Stimulated activated CD8-positive, alpha-beta memory T cell treated with anti-CD3 and anti-CD28 coated beads, Interleukin-15, amount 100 ng/mL, for 4 hours (primary cell): ENCODE measurements around the gene MCTP1.

Experiments used
- DNase-seq, 2 donors: peaks; one replicate each; pipeline ENCODE4 v3.0.0-alpha.2; 2020; ENCODE audit warnings: low read depth in 2 of 2

Gene MCTP1

DNA sequence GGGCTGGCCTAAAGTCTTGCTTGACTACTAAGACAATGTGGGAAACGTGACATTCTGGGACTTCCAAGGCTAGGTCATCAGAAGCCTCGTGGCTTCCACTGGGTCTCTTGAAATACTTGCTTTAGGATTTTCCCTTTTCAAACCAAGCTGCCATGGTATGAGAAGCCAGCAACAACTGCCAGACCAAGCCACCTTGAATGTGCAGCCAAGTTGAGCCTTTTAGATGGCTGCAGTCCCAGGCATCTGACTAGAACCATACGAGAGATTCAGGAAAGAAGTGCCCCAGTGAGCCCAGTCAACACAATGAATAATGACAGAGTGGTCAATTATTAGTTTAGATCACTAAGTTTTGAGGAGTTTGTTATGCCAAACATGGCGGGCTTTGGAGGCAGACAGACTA lies 523.1 kb downstream of the MCTP1 start:
- DNase-seq: no peak

DNA sequence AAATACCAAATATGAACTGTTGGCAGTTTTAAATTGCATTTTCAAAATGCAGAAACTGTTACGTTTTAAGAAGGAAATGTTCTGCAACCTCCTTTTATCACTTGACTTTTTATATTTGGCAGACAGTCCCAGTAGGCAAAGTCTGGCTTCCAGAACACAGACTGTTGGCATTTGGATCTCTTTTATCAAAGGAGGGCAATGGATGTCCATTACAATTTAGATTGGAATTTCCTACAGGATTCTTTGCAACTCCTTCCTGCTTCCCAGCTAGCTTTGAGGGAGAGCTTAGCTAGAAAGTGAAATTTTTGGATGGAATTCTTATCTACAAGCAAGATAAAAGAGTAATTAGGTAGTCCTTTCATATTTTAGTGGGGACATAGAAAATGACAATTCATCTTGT lies 523.8 kb downstream of the MCTP1 start:
- DNase-seq: no peak

- DNase-seq: no peak
These were observed 524.9 kb downstream of the MCTP1 start for GRCh38 chr5:94759961-94760360.

GRCh38 chr5:94759022-94759421 lies 525.9 kb downstream of the MCTP1 start:
- no peak for DNase-seq

DNA sequence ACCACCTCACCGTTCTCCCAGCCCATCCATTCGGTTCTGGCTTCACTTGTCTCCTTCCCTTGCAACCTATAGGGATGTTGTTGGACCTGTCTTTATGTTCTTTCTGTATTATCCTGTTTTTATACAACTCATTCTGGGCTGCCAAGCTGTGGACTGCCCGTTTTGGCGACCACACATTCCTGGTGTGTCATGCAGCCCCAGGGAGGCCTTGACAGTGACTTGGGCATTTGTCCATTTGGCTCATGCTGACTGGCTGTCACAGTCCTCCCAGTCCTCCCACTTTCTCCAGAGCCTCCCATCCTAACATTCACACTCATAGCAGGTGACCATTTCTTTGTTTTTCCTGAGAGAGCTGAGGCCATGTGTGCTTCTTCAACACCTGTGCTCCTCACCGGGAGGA lies 530.1 kb downstream of the MCTP1 start:
- no peak for DNase-seq

DNA sequence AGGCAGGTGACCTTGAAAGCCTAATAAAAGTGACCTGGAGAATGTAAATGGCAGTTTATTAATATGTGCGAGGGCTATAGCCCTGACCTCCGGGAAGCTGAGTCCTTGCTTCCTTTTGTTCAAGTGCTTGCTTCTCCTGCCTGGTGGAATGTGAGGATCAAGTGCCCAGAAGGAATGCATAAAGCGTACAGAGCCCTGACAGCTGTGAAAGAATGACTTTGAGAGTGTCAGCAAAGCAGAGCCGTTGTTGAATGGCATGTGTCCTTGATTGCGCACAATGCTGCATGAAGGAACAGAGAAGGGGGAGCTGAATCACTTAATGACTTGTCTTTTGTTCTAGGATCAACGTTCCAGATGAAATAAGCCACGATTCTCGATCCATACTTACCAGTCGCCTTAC lies 533.4 kb downstream of the MCTP1 start:
- no peak for DNase-seq

DNA sequence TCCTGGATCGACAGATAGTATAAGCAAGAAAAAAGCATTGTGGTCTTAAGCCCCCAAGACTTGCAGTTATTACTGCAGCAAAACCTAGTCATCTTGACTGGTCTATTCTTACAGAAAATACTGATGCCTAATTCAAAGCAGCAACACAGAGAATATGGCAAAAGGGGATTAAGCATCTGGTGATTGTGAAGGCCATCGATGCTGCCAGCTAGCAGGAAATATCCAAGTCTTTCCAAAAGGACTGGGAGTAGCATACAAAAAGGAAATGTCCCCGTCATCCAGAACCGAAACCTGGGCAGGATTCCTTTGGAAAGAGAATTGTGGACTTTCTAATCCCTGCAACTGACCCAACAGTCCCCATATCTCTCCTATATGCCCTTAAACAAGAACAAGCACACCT lies 534.2 kb downstream of the MCTP1 start:
- DNase-seq: no peak

DNA sequence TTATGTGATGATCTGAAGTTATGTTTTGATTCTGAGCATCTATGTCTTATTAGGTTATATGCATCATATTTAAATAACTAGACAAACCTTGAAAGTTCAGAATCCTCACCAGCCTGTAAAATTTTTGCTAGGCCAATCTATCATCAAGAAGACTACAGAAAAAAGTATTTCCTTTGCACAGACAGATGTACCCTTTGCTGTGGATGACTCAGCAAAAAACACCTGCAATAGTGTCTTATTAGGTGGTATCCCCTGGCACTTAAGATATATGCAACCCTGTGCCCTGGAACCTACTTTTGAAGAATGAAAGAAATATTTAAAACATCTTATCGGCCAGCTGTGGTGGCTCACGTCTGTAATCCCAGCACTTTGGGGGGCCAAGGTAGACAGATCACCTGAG lies 535.9 kb downstream of the MCTP1 start:
- DNase-seq: no peak

- no peak for DNase-seq
These were observed 536.7 kb downstream of the MCTP1 start for GRCh38 chr5:94748212-94748611.

- no peak for DNase-seq
These were observed 537.5 kb downstream of the MCTP1 start for GRCh38 chr5:94747371-94747770.

DNA sequence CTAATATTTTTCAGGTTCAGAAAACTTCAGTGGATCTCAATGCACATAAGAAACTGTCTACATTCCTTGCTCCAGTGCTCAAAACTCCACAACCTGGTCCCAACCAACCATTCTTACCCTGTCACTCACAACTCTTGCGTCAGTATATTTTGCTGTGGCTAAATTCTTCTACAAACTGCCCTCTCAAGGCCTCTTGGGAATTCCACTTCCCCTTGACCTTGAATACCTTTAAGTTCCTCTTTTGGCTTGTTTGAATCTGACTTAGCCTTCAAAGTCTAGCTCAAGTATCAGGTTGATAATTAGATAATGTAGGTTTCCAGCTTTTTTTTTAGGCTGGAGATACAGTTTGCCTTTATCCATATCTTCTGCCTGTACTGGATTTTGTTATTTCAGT lies 538.2 kb downstream of the MCTP1 start:
- no peak for DNase-seq

DNA sequence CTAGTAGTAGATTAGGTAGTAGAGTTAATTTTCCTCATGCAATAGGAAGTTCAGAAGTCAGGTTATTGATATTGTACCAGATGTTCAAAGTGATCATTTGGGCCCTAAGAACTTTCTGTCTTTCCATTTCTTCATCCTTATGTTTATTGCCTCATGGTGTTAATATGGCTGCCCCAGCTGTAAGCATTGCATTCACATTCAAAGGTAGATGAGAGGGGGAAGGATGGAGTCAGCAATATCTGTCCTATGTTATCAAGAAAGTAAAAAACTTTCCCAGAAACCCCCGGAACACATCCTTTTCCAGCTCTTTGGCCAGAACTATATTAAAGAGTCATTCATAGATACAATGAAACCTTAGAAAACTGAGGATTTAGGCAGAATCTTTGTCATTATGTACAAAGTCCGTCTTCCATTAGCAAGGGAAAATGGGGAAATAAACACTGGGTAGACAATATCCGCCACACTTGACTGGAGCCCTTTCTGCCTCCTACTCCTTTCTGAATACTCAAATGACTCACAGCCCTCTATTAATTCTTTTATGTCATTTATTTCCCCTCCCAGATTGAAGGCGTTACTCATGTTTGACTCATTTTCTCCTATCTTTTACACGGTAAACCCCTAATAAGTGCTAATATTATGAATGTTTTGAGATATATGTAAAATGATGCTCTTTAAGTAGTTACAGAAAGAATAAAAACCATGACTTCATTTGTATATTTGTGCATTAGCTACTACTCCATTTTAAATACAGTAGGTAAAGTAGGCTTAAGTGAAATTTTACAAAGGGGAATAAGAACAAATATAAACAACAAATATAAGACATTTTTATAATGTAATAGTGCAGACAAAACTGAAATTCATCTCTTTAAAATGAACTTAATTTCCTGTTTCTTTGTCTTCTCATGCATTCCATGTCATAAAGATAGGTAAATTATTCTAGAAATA lies 538.8 kb downstream of the MCTP1 start:
- DNase-seq: no peak

GRCh38 chr5:94744906-94745305 lies 540.0 kb downstream of the MCTP1 start:
- DNase-seq: no peak

GRCh38 chr5:94742852-94743251 lies 542.0 kb downstream of the MCTP1 start:
- no peak for DNase-seq

DNA sequence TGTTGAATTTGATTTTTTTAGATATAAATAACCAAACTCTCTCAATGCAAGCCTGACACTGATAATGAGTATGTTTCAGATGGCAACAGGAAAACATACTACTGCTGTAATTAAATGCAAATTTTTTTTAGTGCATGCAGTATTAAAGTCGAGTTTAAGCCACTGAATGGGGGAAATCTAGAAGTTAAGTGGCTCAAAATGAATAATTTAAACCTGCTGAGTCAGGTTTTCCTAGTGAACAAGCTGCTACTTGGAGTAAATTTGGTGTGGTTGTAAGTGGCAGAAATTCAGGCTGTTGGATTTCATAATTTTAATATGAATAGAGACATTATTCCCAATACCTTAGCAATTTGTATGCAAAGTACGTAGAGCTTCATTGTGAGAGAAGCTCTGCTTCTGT lies 544.6 kb downstream of the MCTP1 start:
- no peak for DNase-seq

DNA sequence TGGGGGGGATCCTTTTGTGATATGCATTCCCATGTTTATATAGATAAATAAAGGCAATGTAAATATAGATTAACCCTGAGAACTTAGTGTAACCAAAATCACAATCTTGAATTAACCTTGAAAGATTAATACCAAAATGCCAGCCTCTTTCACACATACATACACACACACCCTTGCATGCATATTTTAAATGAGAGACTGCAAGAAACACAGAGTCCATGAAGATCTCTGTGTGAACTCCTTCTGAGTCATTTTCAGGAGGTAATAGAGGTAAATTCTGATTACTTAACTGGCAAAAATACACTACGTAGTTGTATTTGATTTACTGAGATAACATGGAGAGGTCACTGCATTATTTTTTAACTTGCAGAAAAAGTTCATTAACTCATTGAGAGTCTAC lies 548.4 kb downstream of the MCTP1 start:
- no peak for DNase-seq

DNA sequence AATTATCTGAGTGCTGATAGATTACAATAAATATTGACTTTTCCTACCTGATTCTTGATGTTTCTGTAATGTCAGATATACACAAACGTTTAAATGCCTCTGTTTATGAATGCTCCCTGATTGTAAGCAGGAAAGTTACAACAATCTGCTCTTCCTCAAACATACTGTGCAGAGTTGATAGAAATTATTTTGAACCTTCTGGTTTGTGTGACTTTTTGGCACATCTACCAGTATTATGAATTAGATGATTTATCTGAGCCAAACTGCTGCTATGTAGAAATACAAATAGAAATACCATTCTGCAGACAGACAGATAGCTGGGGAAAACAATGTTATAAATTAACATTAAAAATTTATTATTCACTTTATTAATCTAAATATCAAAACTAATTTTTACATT lies 553.4 kb downstream of the MCTP1 start:
- no peak for DNase-seq

- DNase-seq: no peak
These were observed 559.8 kb downstream of the MCTP1 start for GRCh38 chr5:94725142-94725541.

- no peak for DNase-seq
These were observed 569.1 kb downstream of the MCTP1 start for GRCh38 chr5:94715768-94716167.

DNA sequence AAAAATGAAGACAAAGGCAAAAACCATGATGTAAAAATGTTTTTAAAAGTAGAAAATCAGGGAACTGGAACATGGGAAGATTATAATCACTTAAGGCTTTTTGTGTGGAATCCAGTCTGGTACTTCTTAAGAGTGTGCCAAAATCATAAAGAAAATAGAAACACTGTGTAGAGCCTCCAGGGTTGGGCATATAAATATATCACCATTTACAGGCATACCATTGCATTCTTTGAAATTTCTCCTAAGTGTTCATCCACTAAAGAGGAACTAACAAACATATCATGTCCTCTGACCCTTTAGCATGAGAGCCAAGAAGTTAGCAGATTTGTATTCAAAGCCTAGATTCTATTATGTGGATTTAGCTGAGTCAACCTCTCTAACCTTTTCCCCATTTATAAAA lies 573.1 kb downstream of the MCTP1 start:
- DNase-seq: no peak

DNA sequence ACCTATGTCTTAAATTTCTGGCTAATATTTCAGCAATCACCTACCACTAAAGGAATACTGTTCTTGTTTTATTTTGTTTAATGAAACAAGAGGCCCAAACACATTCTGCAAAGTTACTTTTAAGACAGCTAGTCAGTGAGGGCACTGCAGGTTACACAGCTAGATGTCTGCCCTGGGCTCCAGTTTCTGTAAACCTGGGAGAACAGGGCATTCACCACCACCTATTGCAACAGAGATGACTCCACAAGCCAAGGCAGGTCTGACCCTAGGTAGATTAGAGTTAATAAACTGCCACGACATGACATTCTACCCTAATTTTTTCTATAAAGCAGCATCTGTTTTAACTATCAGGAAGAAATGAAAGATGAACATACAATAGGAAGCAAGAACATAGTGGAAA lies 575.6 kb downstream of the MCTP1 start:
- DNase-seq: no peak

GRCh38 chr5:94707359-94707758 lies 577.5 kb downstream of the MCTP1 start:
- no peak for DNase-seq

DNA sequence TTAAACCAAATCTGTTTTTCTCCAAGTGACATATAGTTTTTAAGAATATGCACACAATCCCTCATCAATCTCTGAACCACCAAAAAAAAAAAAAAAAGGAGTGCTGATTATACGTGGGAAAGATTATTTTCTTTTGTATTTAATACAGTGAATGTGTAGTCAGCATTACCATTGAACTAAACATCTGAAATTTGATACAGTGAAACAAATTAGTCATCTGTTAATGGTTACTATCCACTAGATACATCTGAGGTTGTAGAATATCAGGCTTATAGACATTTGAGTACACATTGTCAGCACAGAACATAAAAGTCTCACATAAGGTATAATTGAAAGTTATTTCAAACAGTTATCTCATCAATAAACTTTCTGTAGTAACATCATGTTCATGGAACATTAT lies 579.5 kb downstream of the MCTP1 start:
- DNase-seq: no peak

- DNase-seq: no peak
These were observed 582.2 kb downstream of the MCTP1 start for GRCh38 chr5:94702729-94703128.
